SJCRH30 (cell line): ENCODE measurements around the gene CSTPP1. TPM values are rescaled to one million over a fixed set of nuclear protein-coding genes. Genes with fewer than 3 reads are reported as not detected.
"Not testable (repeated sequence)": the region's sequence is repeated elsewhere in the genome, so short reads cannot be mapped to it uniquely, and the experiment has no call there.

Experiments
- DNase-seq, 2 experiments: peaks; one replicate each; pipeline ENCODE4 v3.0.0-alpha.2; 2015 to 2020
- H3K27ac ChIP-seq: fragments of 250-450 bp; sonication (Bioruptor Pico); 2 replicates; pipeline ENCODE4 v1.5.1; 2020; ENCODE audit warnings: mild to moderate bottlenecking, moderate library complexity
- H3K27me3 ChIP-seq: fragments of 250-450 bp; sonication (Bioruptor Pico); 2 replicates; pipeline ENCODE4 v1.5.1; 2020; ENCODE audit warnings: mild to moderate bottlenecking, moderate library complexity
- H3K36me3 ChIP-seq: fragments of 250-450 bp; sonication (Bioruptor Pico); 2 replicates; pipeline ENCODE4 v1.5.1; 2020; ENCODE audit warnings: mild to moderate bottlenecking, moderate library complexity
- H3K4me1 ChIP-seq: fragments of 250-450 bp; sonication (Bioruptor Pico); 2 replicates; pipeline ENCODE4 v1.5.1; 2020; ENCODE audit warnings: mild to moderate bottlenecking, moderate library complexity
- H3K4me3 ChIP-seq: fragments of 250-450 bp; sonication (Bioruptor Pico); 2 replicates; pipeline ENCODE4 v1.5.1; 2020; ENCODE audit warnings: mild to moderate bottlenecking, moderate library complexity
- H3K9me3 ChIP-seq: fragments of 250-450 bp; sonication (Bioruptor Pico); replicated peaks from 2 replicates; pipeline ENCODE4 v1.5.1; 2020; ENCODE audit warnings: mild to moderate bottlenecking, moderate library complexity
- total RNA-seq: library from RNA; depleted of rRNA; stranded (reverse); fragments of >200 nt; shearing (Covaris generic); gene quantifications from 2 replicates; pipeline ENCODE4 v1.2.3, GENCODE V29; 2014

Gene CSTPP1
- total RNA-seq, 1 experiment from 2014 or later: 24.5 TPM

GRCh38 chr11:46918083-46918787 is 18.3 kb upstream of the CSTPP1 start, which contains the start of gene LRP4:
LRP4 (minus strand) TSS chr11:46918550; CDS start chr11:46918379, 171 bp downstream.
- peak; percentile 62 to 70 for DNase-seq
- H3K9me3 ChIP-seq: no peaks in the 10 kb centered on the region
- H3K27ac ChIP-seq: no peak within 1 kb of the TSS; the same call in 1 of the 2 replicates
- peak within 1 kb of the TSS; percentile 81 for H3K4me3 ChIP-seq
- H3K4me1 ChIP-seq: peaks cover 23% of the 10 kb centered on the region
- H3K36me3 ChIP-seq: no peaks in the 10 kb centered on the region
- no peaks in the 10 kb centered on the region for H3K27me3 ChIP-seq

GRCh38 chr11:46918788-46919513 is 17.6 kb upstream of the CSTPP1 start:
- DNase-seq: no peak
- H3K36me3 ChIP-seq: no peaks in the 10 kb centered on the region
- H3K4me3 ChIP-seq: peak overlapping the region; percentile 81
- no peak overlapping the region for H3K27ac ChIP-seq
- no peaks in the 10 kb centered on the region for H3K27me3 ChIP-seq
- peaks cover 21% of the 10 kb centered on the region for H3K4me1 ChIP-seq
- H3K9me3 ChIP-seq: no peaks in the 10 kb centered on the region

GRCh38 chr11:46920755-46921154 is 15.8 kb upstream of the CSTPP1 start:
- Histone ChIP-seq H3K9me3 (no peaks in the 10 kb centered on the region), H3K36me3 (no peaks in the 10 kb centered on the region), H3K27ac (no peak overlapping the region), H3K4me3 (no peak overlapping the region), H3K4me1 (peaks cover 8% of the 10 kb centered on the region), H3K27me3 (no peaks in the 10 kb centered on the region)
- DNase-seq: no peak

GRCh38 chr11:46927928-46928327 is 8.6 kb upstream of the CSTPP1 start:
- not testable (repeated sequence) for H3K9me3 ChIP-seq, H3K36me3 ChIP-seq, H3K4me3 ChIP-seq, H3K27ac ChIP-seq, H3K4me1 ChIP-seq, H3K27me3 ChIP-seq, DNase-seq

GRCh38 chr11:46928701-46929100 is 7.9 kb upstream of the CSTPP1 start:
- not testable (repeated sequence) for H3K27ac ChIP-seq, H3K27me3 ChIP-seq, DNase-seq, H3K9me3 ChIP-seq, H3K4me3 ChIP-seq, H3K4me1 ChIP-seq, H3K36me3 ChIP-seq

GRCh38 chr11:46930089-46930488 is 6.5 kb upstream of the CSTPP1 start:
- DNase-seq: no peak
- no peak overlapping the region for H3K27ac ChIP-seq

GRCh38 chr11:46942172-46942571 is 5.6 kb downstream of the CSTPP1 start:
- Histone ChIP-seq H3K36me3 (no peaks in the 10 kb centered on the region), H3K9me3 (no peaks in the 10 kb centered on the region), H3K4me3 (no peak overlapping the region), H3K27ac (no peak overlapping the region), H3K4me1 (no peaks in the 10 kb centered on the region), H3K27me3 (no peaks in the 10 kb centered on the region)
- DNase-seq: no peak

More at GRCh38 chr11:46930089-46930488, 6.5 kb upstream of the CSTPP1 start:
- H3K36me3 ChIP-seq: no peaks in the 10 kb centered on the region
- no peaks in the 10 kb centered on the region for H3K4me1 ChIP-seq
- peaks cover 4% of the 10 kb centered on the region; the same call in 1 of the 2 replicates for H3K9me3 ChIP-seq
- H3K27me3 ChIP-seq: no peaks in the 10 kb centered on the region
- H3K4me3 ChIP-seq: no peak overlapping the region

GRCh38 chr11:46944356-46945075 is 8.0 kb downstream of the CSTPP1 start:
- Histone ChIP-seq H3K27ac (no peak overlapping the region), H3K9me3 (no peaks in the 10 kb centered on the region), H3K4me1 (no peaks in the 10 kb centered on the region), H3K36me3 (no peaks in the 10 kb centered on the region), H3K4me3 (no peak overlapping the region), H3K27me3 (no peaks in the 10 kb centered on the region)
- no peak for DNase-seq

GRCh38 chr11:46947399-46948077 is 11.0 kb downstream of the CSTPP1 start:
- H3K9me3 ChIP-seq: no peaks in the 10 kb centered on the region
- no peak for DNase-seq
- no peaks in the 10 kb centered on the region for H3K36me3 ChIP-seq
- no peak overlapping the region for H3K27ac ChIP-seq
- H3K27me3 ChIP-seq: no peaks in the 10 kb centered on the region
- H3K4me3 ChIP-seq: no peak overlapping the region
- H3K4me1 ChIP-seq: no peaks in the 10 kb centered on the region

- no peaks in the 10 kb centered on the region for H3K27me3 ChIP-seq
- no peak overlapping the region for H3K4me3 ChIP-seq
- no peaks in the 10 kb centered on the region for H3K36me3 ChIP-seq
- H3K4me1 ChIP-seq: no peaks in the 10 kb centered on the region
- DNase-seq: no peak
- H3K9me3 ChIP-seq: no peaks in the 10 kb centered on the region
- no peak overlapping the region for H3K27ac ChIP-seq
Measured at GRCh38 chr11:46948378-46949131, 12.0 kb downstream of the CSTPP1 start.

GRCh38 chr11:46949297-46949696 is 12.7 kb downstream of the CSTPP1 start:
- no peaks in the 10 kb centered on the region for H3K4me1 ChIP-seq
- H3K27me3 ChIP-seq: no peaks in the 10 kb centered on the region
- H3K4me3 ChIP-seq: no peak overlapping the region
- H3K27ac ChIP-seq: no peak overlapping the region
- no peaks in the 10 kb centered on the region for H3K36me3 ChIP-seq
- no peak for DNase-seq
- no peaks in the 10 kb centered on the region for H3K9me3 ChIP-seq

- DNase-seq: no peak
- Histone ChIP-seq H3K36me3 (no peaks in the 10 kb centered on the region), H3K9me3 (no peaks in the 10 kb centered on the region), H3K27ac (no peak overlapping the region), H3K4me3 (no peak overlapping the region), H3K4me1 (no peaks in the 10 kb centered on the region), H3K27me3 (no peaks in the 10 kb centered on the region)
Measured at GRCh38 chr11:46951864-46952263, 15.3 kb downstream of the CSTPP1 start.

- H3K36me3 ChIP-seq: no peaks in the 10 kb centered on the region; the same call in 1 of the 2 replicates
- H3K9me3 ChIP-seq: no peaks in the 10 kb centered on the region
- H3K4me1 ChIP-seq: no peaks in the 10 kb centered on the region
- no peak for DNase-seq
- H3K27me3 ChIP-seq: no peaks in the 10 kb centered on the region
- no peak overlapping the region for H3K27ac ChIP-seq
- no peak overlapping the region for H3K4me3 ChIP-seq
Measured at GRCh38 chr11:46952553-46952952, 16.0 kb downstream of the CSTPP1 start.

- H3K4me3 ChIP-seq: no peak overlapping the region
- no peak overlapping the region for H3K27ac ChIP-seq
- no peaks in the 10 kb centered on the region; the same call in 1 of the 2 replicates for H3K36me3 ChIP-seq
- H3K27me3 ChIP-seq: no peaks in the 10 kb centered on the region
- H3K9me3 ChIP-seq: no peaks in the 10 kb centered on the region
- no peak for DNase-seq
- no peaks in the 10 kb centered on the region for H3K4me1 ChIP-seq
Measured at GRCh38 chr11:46953093-46953492, 16.5 kb downstream of the CSTPP1 start.
